Transverse colon (tissue), 4 donors: ENCODE data around the gene HELZ2.

Experiments
- POLR2AphosphoS5 ChIP-seq, 3 donors: sonication (generic); formaldehyde crosslinking; IDR thresholded peaks; one replicate each; pipeline ENCODE4 v1.6.1; 2016; ENCODE audit warnings: antibody characterized with exemption in 3 of 3
- TF ChIP-seq, protein P1 (sequence below), 5 experiments: fragments of 200-600 bp in 3 of 5; fragments of 450-650 bp in 2 of 5; sonication (generic) in 3 of 5; IDR thresholded peaks; 1 replicate in 2 of 5; 2 replicates in 3 of 5; pipeline ENCODE4 v1.5.1; 2016 to 2017; ENCODE audit warnings: antibody characterized with exemption in 5 of 5, inconsistent platforms in 3 of 5, mild to moderate bottlenecking in 2 of 5, moderate library complexity in 1 of 5

DNA sequence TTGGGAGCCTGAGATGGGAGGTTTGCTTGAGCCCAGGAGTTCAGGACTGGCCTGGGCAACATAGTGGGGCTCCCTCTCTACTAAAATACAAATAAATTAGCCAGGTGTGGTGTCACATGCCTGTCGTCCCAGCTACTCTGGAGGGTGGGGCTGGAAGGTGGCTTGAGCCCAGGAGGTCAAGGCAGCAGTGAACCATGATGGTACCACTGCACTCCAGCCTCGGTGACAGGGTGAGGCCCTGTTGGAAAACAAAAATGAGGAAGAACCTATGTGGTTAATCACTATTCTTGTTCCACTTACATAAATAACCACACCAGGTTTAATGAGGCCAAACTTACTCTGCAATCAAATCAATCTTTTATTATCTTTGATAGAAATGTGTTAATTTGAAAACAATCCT, 48.1 kb downstream of the HELZ2 start:
- TF ChIP-seq, protein P1, sequence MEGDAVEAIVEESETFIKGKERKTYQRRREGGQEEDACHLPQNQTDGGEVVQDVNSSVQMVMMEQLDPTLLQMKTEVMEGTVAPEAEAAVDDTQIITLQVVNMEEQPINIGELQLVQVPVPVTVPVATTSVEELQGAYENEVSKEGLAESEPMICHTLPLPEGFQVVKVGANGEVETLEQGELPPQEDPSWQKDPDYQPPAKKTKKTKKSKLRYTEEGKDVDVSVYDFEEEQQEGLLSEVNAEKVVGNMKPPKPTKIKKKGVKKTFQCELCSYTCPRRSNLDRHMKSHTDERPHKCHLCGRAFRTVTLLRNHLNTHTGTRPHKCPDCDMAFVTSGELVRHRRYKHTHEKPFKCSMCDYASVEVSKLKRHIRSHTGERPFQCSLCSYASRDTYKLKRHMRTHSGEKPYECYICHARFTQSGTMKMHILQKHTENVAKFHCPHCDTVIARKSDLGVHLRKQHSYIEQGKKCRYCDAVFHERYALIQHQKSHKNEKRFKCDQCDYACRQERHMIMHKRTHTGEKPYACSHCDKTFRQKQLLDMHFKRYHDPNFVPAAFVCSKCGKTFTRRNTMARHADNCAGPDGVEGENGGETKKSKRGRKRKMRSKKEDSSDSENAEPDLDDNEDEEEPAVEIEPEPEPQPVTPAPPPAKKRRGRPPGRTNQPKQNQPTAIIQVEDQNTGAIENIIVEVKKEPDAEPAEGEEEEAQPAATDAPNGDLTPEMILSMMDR (IDR thresholded peaks at IDR 0.05) = no peak
- TF ChIP-seq POLR2AphosphoS5 (IDR thresholded peaks at IDR 0.05) = peak in 2 of 3 donors; percentile 34 to 57
